H1 (cell line): Measurements from ENCODE around the gene CACNA1B. TPM values are rescaled to one million over a fixed set of nuclear protein-coding genes. Genes with fewer than 3 reads are reported as not detected.

Source experiments
- ATF2 ChIP-seq: IDR thresholded peaks from 2 replicates; pipeline ENCODE4 v1.6.1; 2012; ENCODE audit warnings: low read length, inconsistent platforms
- CHD7 ChIP-seq: fragments of 300-600 bp; sonication (generic); IDR thresholded peaks from 2 replicates; pipeline ENCODE4 v1.7.1; 2012; ENCODE audit warnings: low read length, moderate library complexity, mild to moderate bottlenecking, inconsistent platforms; ENCODE audit not compliant: insufficient replicate concordance
- EGR1 ChIP-seq: IDR thresholded peaks from 2 replicates; pipeline ENCODE4 v1.6.1; 2011; ENCODE audit warnings: low read depth, low read length, borderline replicate concordance
- KDM5A ChIP-seq: fragments of 200-600 bp; IDR thresholded peaks from 2 replicates; pipeline ENCODE4 v1.7.1; 2012; ENCODE audit warnings: mild to moderate bottlenecking, low read length, inconsistent platforms, mixed read lengths
- ZNF274 ChIP-seq: IDR thresholded peaks from 2 replicates; pipeline ENCODE4 v1.7.0; 2012; ENCODE audit warnings: low read length, borderline replicate concordance; ENCODE audit errors: extremely low read depth
- polyA plus RNA-seq, 7 experiments: library from polyadenylated mRNA; depleted of rRNA in 3 of 7; stranded (reverse) in 5 of 7; unstranded in 2 of 7; fragments of >200 nt in 5 of 7; fragments of 200-250 nt in 2 of 7; gene quantifications; 1 replicate in 5 of 7; 2 replicates in 1 of 7; 4 replicates in 1 of 7; pipeline versions ENCODE4 v1.2.1 to v1.2.3, GENCODE V29; 2011 to 2013; ENCODE audit warnings: missing spikeins in 2 of 7, mixed read lengths in 2 of 7
- total RNA-seq: library from RNA; stranded (reverse); fragmentation: NEBNext Ultra II Directional; extraction: Animal tissue kit (Norgen Biotek cat#: 25700); gene quantifications from 2 replicates; pipeline ENCODE4 v1.2.1, GENCODE V29; 2021

CACNA1B gene
- total and polyA plus RNA-seq, 2 of the 8 experiments (the other 6 are each of a cell fraction or from before 2014, with no cell fraction given): 1.5 to 5.7 TPM

- TF ChIP-seq CHD7: no peak
- no peak for TF ChIP-seq EGR1
- no peak for TF ChIP-seq ATF2
- TF ChIP-seq ZNF274: no peak
- no peak for TF ChIP-seq KDM5A
These were observed 39.0 kb upstream of the CACNA1B start (continued) for GRCh38 chr9:137838576-137838975.
